ENCODE measurements around the gene COL1A1.

DNA sequence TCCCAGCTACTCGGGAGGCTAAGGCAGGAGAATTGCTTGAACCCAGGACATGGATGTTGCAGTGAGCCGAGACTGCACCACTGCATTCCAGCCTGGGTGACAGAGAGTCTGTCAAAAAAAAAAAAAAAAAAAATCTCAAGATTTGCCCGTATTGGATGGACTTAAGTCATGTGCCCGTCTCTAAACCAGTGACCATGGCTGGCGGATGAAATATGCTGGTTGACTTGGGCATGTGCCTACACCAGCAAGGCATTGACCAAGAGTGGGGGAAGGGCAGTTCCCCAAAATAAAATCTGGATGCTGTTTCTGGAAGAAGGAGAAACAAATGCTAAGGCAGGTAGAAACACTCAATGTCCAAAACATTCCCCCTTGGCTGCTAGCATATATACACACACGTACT, 21.5 kb upstream of the COL1A1 start:
- TF ChIP-seq, protein P1, sequence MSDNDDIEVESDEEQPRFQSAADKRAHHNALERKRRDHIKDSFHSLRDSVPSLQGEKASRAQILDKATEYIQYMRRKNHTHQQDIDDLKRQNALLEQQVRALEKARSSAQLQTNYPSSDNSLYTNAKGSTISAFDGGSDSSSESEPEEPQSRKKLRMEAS (IDR thresholded peaks at IDR 0.05), result no peak
- TF ChIP-seq, protein P2, sequence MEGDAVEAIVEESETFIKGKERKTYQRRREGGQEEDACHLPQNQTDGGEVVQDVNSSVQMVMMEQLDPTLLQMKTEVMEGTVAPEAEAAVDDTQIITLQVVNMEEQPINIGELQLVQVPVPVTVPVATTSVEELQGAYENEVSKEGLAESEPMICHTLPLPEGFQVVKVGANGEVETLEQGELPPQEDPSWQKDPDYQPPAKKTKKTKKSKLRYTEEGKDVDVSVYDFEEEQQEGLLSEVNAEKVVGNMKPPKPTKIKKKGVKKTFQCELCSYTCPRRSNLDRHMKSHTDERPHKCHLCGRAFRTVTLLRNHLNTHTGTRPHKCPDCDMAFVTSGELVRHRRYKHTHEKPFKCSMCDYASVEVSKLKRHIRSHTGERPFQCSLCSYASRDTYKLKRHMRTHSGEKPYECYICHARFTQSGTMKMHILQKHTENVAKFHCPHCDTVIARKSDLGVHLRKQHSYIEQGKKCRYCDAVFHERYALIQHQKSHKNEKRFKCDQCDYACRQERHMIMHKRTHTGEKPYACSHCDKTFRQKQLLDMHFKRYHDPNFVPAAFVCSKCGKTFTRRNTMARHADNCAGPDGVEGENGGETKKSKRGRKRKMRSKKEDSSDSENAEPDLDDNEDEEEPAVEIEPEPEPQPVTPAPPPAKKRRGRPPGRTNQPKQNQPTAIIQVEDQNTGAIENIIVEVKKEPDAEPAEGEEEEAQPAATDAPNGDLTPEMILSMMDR (IDR thresholded peaks at IDR 0.05; ENCODE audit: low read depth, low read length, missing input control), result no peak
- TF ChIP-seq YY1 (IDR thresholded peaks at IDR 0.05), result no peak
- TF ChIP-seq TAF1 (conservative IDR thresholded peaks at IDR 0.05), result no peak
- no peak for TF ChIP-seq GABPA (IDR thresholded peaks at IDR 0.05 in 1 of 2, conservative IDR thresholded peaks at IDR 0.05 in 1 of 2)
- TF ChIP-seq RAD21 (IDR thresholded peaks at IDR 0.05), result no peak
- TF ChIP-seq, protein P3, sequence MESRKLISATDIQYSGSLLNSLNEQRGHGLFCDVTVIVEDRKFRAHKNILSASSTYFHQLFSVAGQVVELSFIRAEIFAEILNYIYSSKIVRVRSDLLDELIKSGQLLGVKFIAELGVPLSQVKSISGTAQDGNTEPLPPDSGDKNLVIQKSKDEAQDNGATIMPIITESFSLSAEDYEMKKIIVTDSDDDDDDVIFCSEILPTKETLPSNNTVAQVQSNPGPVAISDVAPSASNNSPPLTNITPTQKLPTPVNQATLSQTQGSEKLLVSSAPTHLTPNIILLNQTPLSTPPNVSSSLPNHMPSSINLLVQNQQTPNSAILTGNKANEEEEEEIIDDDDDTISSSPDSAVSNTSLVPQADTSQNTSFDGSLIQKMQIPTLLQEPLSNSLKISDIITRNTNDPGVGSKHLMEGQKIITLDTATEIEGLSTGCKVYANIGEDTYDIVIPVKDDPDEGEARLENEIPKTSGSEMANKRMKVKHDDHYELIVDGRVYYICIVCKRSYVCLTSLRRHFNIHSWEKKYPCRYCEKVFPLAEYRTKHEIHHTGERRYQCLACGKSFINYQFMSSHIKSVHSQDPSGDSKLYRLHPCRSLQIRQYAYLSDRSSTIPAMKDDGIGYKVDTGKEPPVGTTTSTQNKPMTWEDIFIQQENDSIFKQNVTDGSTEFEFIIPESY (IDR thresholded peaks at IDR 0.05), result no peak
- no peak for TF ChIP-seq RXRA (IDR thresholded peaks at IDR 0.05)
- no peak for TF ChIP-seq NR2F2 (IDR thresholded peaks at IDR 0.05)
- no peak for TF ChIP-seq EGR1 (IDR thresholded peaks at IDR 0.05; ENCODE audit: low read depth in 2 of 2)
- TF ChIP-seq, protein P4, sequence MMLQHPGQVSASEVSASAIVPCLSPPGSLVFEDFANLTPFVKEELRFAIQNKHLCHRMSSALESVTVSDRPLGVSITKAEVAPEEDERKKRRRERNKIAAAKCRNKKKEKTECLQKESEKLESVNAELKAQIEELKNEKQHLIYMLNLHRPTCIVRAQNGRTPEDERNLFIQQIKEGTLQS (IDR thresholded peaks at IDR 0.05), result no peak
- TF ChIP-seq, protein P5, sequence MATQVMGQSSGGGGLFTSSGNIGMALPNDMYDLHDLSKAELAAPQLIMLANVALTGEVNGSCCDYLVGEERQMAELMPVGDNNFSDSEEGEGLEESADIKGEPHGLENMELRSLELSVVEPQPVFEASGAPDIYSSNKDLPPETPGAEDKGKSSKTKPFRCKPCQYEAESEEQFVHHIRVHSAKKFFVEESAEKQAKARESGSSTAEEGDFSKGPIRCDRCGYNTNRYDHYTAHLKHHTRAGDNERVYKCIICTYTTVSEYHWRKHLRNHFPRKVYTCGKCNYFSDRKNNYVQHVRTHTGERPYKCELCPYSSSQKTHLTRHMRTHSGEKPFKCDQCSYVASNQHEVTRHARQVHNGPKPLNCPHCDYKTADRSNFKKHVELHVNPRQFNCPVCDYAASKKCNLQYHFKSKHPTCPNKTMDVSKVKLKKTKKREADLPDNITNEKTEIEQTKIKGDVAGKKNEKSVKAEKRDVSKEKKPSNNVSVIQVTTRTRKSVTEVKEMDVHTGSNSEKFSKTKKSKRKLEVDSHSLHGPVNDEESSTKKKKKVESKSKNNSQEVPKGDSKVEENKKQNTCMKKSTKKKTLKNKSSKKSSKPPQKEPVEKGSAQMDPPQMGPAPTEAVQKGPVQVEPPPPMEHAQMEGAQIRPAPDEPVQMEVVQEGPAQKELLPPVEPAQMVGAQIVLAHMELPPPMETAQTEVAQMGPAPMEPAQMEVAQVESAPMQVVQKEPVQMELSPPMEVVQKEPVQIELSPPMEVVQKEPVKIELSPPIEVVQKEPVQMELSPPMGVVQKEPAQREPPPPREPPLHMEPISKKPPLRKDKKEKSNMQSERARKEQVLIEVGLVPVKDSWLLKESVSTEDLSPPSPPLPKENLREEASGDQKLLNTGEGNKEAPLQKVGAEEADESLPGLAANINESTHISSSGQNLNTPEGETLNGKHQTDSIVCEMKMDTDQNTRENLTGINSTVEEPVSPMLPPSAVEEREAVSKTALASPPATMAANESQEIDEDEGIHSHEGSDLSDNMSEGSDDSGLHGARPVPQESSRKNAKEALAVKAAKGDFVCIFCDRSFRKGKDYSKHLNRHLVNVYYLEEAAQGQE (IDR thresholded peaks at IDR 0.05), result no peak
- no peak for TF ChIP-seq HNF4G (IDR thresholded peaks at IDR 0.05)
- no peak for TF ChIP-seq JUND (IDR thresholded peaks at IDR 0.05)

Measured in liver (tissue), 3 donors.